Esophagus (tissue), 2 donors: ENCODE results near the gene PRICKLE2. TPM values are rescaled to one million over a fixed set of nuclear protein-coding genes. Genes with fewer than 3 reads are reported as not detected.
A peak's percentile ranks its signal among the peaks of the same experiment; 100 is the strongest.

ENCODE experiments used
- H3K27ac ChIP-seq, 2 donors: one replicate each; pipeline ENCODE4 v1.5.1; 2013; ENCODE audit warnings: low read depth in 2 of 2, mild to moderate bottlenecking in 2 of 2, inconsistent platforms in 1 of 2, low read length in 1 of 2, moderate library complexity in 1 of 2
- H3K27me3 ChIP-seq, 2 donors: one replicate each; pipeline ENCODE4 v1.6.1; 2013; ENCODE audit warnings: low read length in 2 of 2, control low read depth in 1 of 2, mild to moderate bottlenecking in 1 of 2; ENCODE audit not compliant: insufficient read depth in 2 of 2, control insufficient read depth in 1 of 2
- H3K36me3 ChIP-seq, 2 donors: one replicate each; pipeline ENCODE4 v1.6.1; 2013; ENCODE audit warnings: low read length in 1 of 2; ENCODE audit not compliant: control insufficient read depth in 2 of 2, insufficient read depth in 2 of 2
- H3K4me1 ChIP-seq, 2 donors: one replicate each; pipeline ENCODE4 v1.6.1; 2013; ENCODE audit warnings: low read length in 1 of 2; ENCODE audit not compliant: control insufficient read depth in 2 of 2, insufficient read depth in 2 of 2
- H3K4me3 ChIP-seq, 2 donors: one replicate each; pipeline ENCODE4 v1.5.1; 2013; ENCODE audit warnings: low read length in 2 of 2, mild to moderate bottlenecking in 2 of 2, low read depth in 1 of 2, moderate library complexity in 1 of 2
- H3K9me3 ChIP-seq, 2 donors: one replicate each; pipeline ENCODE4 v1.6.1; 2013; ENCODE audit warnings: mild to moderate bottlenecking in 2 of 2, low read depth in 1 of 2, low read length in 1 of 2, moderate library complexity in 1 of 2; ENCODE audit not compliant: control insufficient read depth in 2 of 2, insufficient read depth in 1 of 2
- WGBS, 2 donors: extraction: QIAGEN DNeasy Blood & Tissue Kit; methylation state at CpG; one replicate each; pipeline ENCODE4 v1.1.7; 2013; 5-methylcytosine and 5-hydroxymethylcytosine counted together
- polyA plus RNA-seq, 2 donors: library from polyadenylated mRNA; stranded (reverse); fragments of 200-250 nt; gene quantifications; one replicate each; pipeline ENCODE4 v1.2.3, GENCODE V29; 2013
- donor health status: healthy with polysubstance abuse.
- donor health status: Bipolar disorder and iron deficiency.

PRICKLE2 gene
- polyA plus RNA-seq, 2 donors: 1.3 to 2.7 TPM

- Histone ChIP-seq H3K4me1 (no peaks in the 10 kb centered on the region), H3K27me3 (no peaks in the 10 kb centered on the region), H3K9me3 (no peaks in the 10 kb centered on the region), H3K4me3 (peak overlapping the region in 1 of 2 donors; percentile 41), H3K36me3 (no peaks in the 10 kb centered on the region), H3K27ac (peak overlapping the region in 1 of 2 donors; percentile 78)
- WGBS, 2 donors: 19 to 27% methylated on average over 7 of the region's 7 CpGs
Measured at GRCh38 chr3:64266065-64266931, 41.0 kb upstream of the PRICKLE2 start.

GRCh38 chr3:64265646-64266045, 40.4 kb upstream of the PRICKLE2 start:
- no peaks in the 10 kb centered on the region for H3K9me3 ChIP-seq
- peak overlapping the region in 1 of 2 donors; percentile 40 for H3K27ac ChIP-seq
- 30 to 32% methylated on average over 3 of the region's 3 CpGs for WGBS, 2 donors
- no peaks in the 10 kb centered on the region for H3K36me3 ChIP-seq
- H3K27me3 ChIP-seq: no peaks in the 10 kb centered on the region
- H3K4me1 ChIP-seq: no peaks in the 10 kb centered on the region
- H3K4me3 ChIP-seq: no peak overlapping the region

DNA sequence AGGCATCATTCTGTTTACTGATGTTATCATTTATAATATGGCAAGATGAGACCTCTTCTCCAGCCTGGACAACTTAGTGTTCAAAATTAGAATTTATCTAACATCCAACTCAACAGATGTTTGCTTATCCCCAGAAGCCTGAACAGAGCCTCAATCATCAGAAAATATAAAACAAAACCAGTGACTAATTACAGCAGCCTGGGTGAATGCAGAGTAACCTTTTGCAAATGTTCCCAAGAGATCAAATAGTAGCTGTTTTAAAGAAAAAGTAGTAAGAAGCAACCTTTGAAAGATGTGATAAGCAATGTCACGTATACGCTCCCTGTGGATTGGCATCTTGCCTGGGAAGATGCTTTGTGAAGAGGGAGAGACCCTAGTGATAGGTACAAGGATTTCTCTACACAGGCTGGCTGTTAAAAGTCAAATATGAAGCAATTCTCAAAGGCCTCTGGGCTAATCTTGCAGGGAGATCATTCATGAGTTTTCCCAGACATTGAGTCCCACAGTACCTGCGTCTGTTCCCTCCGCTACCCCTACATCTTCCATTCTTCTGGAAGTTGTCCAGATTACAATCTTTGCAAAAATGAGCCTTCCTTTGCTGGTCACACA, 39.3 kb upstream of the PRICKLE2 start:
- Histone ChIP-seq H3K4me3 (no peak overlapping the region), H3K27me3 (no peaks in the 10 kb centered on the region), H3K27ac (no peak overlapping the region), H3K4me1 (no peaks in the 10 kb centered on the region), H3K36me3 (no peaks in the 10 kb centered on the region), H3K9me3 (no peaks in the 10 kb centered on the region)
- WGBS, 2 donors: 71 to 74% methylated on average over 4 of the region's 4 CpGs

DNA sequence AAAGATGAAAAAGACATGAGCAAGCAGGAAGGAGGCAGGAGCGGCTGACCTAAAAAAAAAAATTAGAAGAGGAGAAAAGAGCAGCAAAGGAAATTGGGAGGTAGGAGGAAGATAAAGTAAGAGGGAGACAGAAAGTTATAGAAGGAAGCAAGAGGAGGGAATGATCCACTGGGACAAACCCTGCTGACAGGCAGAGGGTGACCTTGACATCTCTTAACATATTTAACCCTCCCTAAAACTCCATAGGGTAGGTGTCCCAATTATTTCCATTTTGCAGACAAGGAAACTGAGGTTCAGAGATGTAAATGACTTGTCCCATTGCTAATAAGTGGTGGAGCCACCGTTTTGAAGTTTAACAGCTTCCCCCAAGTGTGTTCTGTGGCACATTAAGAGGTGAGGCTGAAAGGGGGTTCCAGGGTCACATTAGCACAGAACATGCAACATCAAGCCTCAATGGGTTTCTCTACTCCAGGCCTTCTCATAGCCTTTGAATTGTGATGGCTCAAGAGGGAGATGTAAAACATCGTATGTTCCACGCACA, 37.4 kb upstream of the PRICKLE2 start:
- no peaks in the 10 kb centered on the region for H3K9me3 ChIP-seq
- WGBS, 2 donors: 95 to 97% methylated on average over 4 of the region's 4 CpGs
- H3K4me1 ChIP-seq: no peaks in the 10 kb centered on the region
- H3K27ac ChIP-seq: no peak overlapping the region
- H3K4me3 ChIP-seq: no peak overlapping the region
- H3K27me3 ChIP-seq: no peaks in the 10 kb centered on the region
- H3K36me3 ChIP-seq: no peaks in the 10 kb centered on the region

- Histone ChIP-seq H3K27me3 (no peaks in the 10 kb centered on the region), H3K36me3 (no peaks in the 10 kb centered on the region), H3K27ac (no peak overlapping the region), H3K9me3 (no peaks in the 10 kb centered on the region), H3K4me3 (no peak overlapping the region), H3K4me1 (no peaks in the 10 kb centered on the region)
- WGBS, 2 donors: 66 to 70% methylated on average over 4 of the region's 4 CpGs
Measured at GRCh38 chr3:64260431-64260830, 35.2 kb upstream of the PRICKLE2 start.

- no peak overlapping the region for H3K4me3 ChIP-seq
- no peaks in the 10 kb centered on the region for H3K9me3 ChIP-seq
- H3K27me3 ChIP-seq: no peaks in the 10 kb centered on the region
- no peak overlapping the region for H3K27ac ChIP-seq
- WGBS, 2 donors: 75 to 82% methylated on average over 2 of the region's 2 CpGs
- no peaks in the 10 kb centered on the region for H3K4me1 ChIP-seq
- no peaks in the 10 kb centered on the region for H3K36me3 ChIP-seq
Measured at GRCh38 chr3:64259636-64260035, 34.4 kb upstream of the PRICKLE2 start.

GRCh38 chr3:64257100-64257755, 32.0 kb upstream of the PRICKLE2 start:
- H3K27ac ChIP-seq: no peak overlapping the region
- no peaks in the 10 kb centered on the region for H3K4me1 ChIP-seq
- H3K9me3 ChIP-seq: no peaks in the 10 kb centered on the region

GRCh38 chr3:64255741-64256340, 30.6 kb upstream of the PRICKLE2 start:
- Histone ChIP-seq H3K9me3 (no peaks in the 10 kb centered on the region), H3K4me3 (no peak overlapping the region), H3K4me1 (no peaks in the 10 kb centered on the region), H3K27ac (peak overlapping the region in 1 of 2 donors; percentile 24), H3K36me3 (no peaks in the 10 kb centered on the region), H3K27me3 (no peaks in the 10 kb centered on the region)
- WGBS, 2 donors: 75 to 78% methylated on average over 5 of the region's 5 CpGs

More at GRCh38 chr3:64257100-64257755, 32.0 kb upstream of the PRICKLE2 start:
- H3K4me3 ChIP-seq: no peak overlapping the region
- no peaks in the 10 kb centered on the region for H3K36me3 ChIP-seq
- H3K27me3 ChIP-seq: no peaks in the 10 kb centered on the region

GRCh38 chr3:64254443-64254842, 29.2 kb upstream of the PRICKLE2 start:
- H3K4me1 ChIP-seq: no peaks in the 10 kb centered on the region
- H3K27ac ChIP-seq: no peak overlapping the region

More at GRCh38 chr3:64254443-64254842, 29.2 kb upstream of the PRICKLE2 start:
- Histone ChIP-seq H3K36me3 (no peaks in the 10 kb centered on the region), H3K27me3 (no peaks in the 10 kb centered on the region), H3K9me3 (no peaks in the 10 kb centered on the region), H3K4me3 (no peak overlapping the region)
- 60 to 65% methylated on average over 2 of the region's 2 CpGs for WGBS, 2 donors
